ENCODE data around the gene KRTAP1-4. TPM values are rescaled to one million over a fixed set of nuclear protein-coding genes. Genes with fewer than 3 reads are reported as not detected.

Gene KRTAP1-4
- total RNA-seq, 1 donor from 2014 or later: not detected

- Histone ChIP-seq H3K27ac (no peak overlapping the region), H3K9me3 (no peaks in the 10 kb centered on the region), H3K36me3 (no peaks in the 10 kb centered on the region), H3K27me3 (ENCODE audit: low read depth) (no peaks in the 10 kb centered on the region), H3K4me3 (no peak overlapping the region), H3K4me1 (no peaks in the 10 kb centered on the region)
- ATAC-seq (no peak), DNase-seq (no peak)
- TF ChIP-seq CTCF (IDR thresholded peaks at IDR 0.05): no peak
- intact Hi-C loops (cut with DNase I): no loop called here
These were observed 11.5 kb downstream of the KRTAP1-4 start for GRCh38 chr17:41018541-41018940.

- no peak overlapping the region for H3K4me3 ChIP-seq
- intact Hi-C loops (cut with DNase I): no loop called here
- ATAC-seq: no peak
- no peaks in the 10 kb centered on the region for H3K9me3 ChIP-seq
- no peak for DNase-seq
- no peaks in the 10 kb centered on the region for H3K4me1 ChIP-seq
- H3K36me3 ChIP-seq: no peaks in the 10 kb centered on the region
- no peak for TF ChIP-seq CTCF (IDR thresholded peaks at IDR 0.05)
- no peaks in the 10 kb centered on the region for H3K27me3 ChIP-seq (ENCODE audit: low read depth)
- H3K27ac ChIP-seq: no peak overlapping the region
These were observed 13.3 kb downstream of the KRTAP1-4 start for GRCh38 chr17:41016578-41017215.

- intact Hi-C loops (cut with DNase I): no loop called here
- Histone ChIP-seq H3K27ac (no peak overlapping the region), H3K4me1 (no peaks in the 10 kb centered on the region), H3K27me3 (ENCODE audit: low read depth) (no peaks in the 10 kb centered on the region), H3K36me3 (no peaks in the 10 kb centered on the region), H3K9me3 (no peaks in the 10 kb centered on the region), H3K4me3 (no peak overlapping the region)
- no peak for ATAC-seq
- TF ChIP-seq CTCF (IDR thresholded peaks at IDR 0.05): no peak
- DNase-seq: no peak
These were observed 14.5 kb downstream of the KRTAP1-4 start for GRCh38 chr17:41015454-41015853.

GRCh38 chr17:41013606-41014005 is 16.4 kb downstream of the KRTAP1-4 start:
- no peaks in the 10 kb centered on the region for H3K27me3 ChIP-seq (ENCODE audit: low read depth)
- ATAC-seq: no peak
- no peak for TF ChIP-seq CTCF (IDR thresholded peaks at IDR 0.05)
- no peaks in the 10 kb centered on the region for H3K4me1 ChIP-seq
- H3K27ac ChIP-seq: no peak overlapping the region
- intact Hi-C loops (cut with DNase I): no loop called here
- H3K9me3 ChIP-seq: no peaks in the 10 kb centered on the region
- no peak for DNase-seq
- H3K36me3 ChIP-seq: no peaks in the 10 kb centered on the region
- no peak overlapping the region for H3K4me3 ChIP-seq

- TF ChIP-seq CTCF (IDR thresholded peaks at IDR 0.05): no peak
- no peak overlapping the region for H3K4me3 ChIP-seq
- DNase-seq (no peak), ATAC-seq (no peak)
- no peaks in the 10 kb centered on the region for H3K27me3 ChIP-seq (ENCODE audit: low read depth)
- H3K27ac ChIP-seq: no peak overlapping the region
- H3K4me1 ChIP-seq: no peaks in the 10 kb centered on the region
- intact Hi-C loops (cut with DNase I): no loop called here
- no peaks in the 10 kb centered on the region for H3K36me3 ChIP-seq
- no peaks in the 10 kb centered on the region for H3K9me3 ChIP-seq
These were observed 16.8 kb downstream of the KRTAP1-4 start for GRCh38 chr17:41013181-41013580.
